Endothelial cell of umbilical vein (primary cell): ENCODE results near the gene MAPK9. TPM values are rescaled to one million over a fixed set of nuclear protein-coding genes. Genes with fewer than 3 reads are reported as not detected.

Experiments
- BruUV-seq: library from RNA; stranded (reverse); fragments of 400-500 nt; replicated peaks from 2 replicates; lab custom pipeline; 2021; lab: Mats Ljungman, UMichigan
- CTCF ChIA-PET: fragments of 300-600, 350-600 bp; sonication (Branson Sonifier 250); formaldehyde crosslinking; loops from one replicate; lab custom pipeline; 2021; ENCODE audit warnings: antibody characterized with exemption, inconsistent platforms; lab: Charles Lee
- POLR2A ChIA-PET: fragments of 300-600, 350-600 bp; sonication (Branson Sonifier 250); formaldehyde crosslinking; loops from one replicate; lab custom pipeline; 2021; ENCODE audit warnings: antibody characterized with exemption, inconsistent platforms; lab: Charles Lee
- DNase-seq: peaks from one replicate; pipeline ENCODE4 v3.0.0-alpha.2; 2011; ENCODE audit warnings: low read depth, low spot score
- FAIRE-seq: peaks from 2 replicates; lab custom pipeline; 2011; peaks lifted over from hg19 to GRCh38; lab: Jason Lieb, UNC
- H2AFZ ChIP-seq: 2 replicates; pipeline ENCODE4 v1.6.0; 2012; ENCODE audit warnings: low read depth, low read length, control low read depth, inconsistent platforms
- H3K27ac ChIP-seq: 2 replicates; pipeline ENCODE4 v1.5.1; 2011; ENCODE audit warnings: low read depth, mild to moderate bottlenecking, control low read depth, low read length, moderate library complexity; ENCODE audit not compliant: insufficient read depth
- H3K27me3 ChIP-seq, 2 experiments: 2 replicates each; pipeline versions ENCODE4 v1.6.0 to v1.6.1; 2011; ENCODE audit warnings: low read length in 2 of 2, mixed read lengths in 1 of 2; ENCODE audit not compliant: control insufficient read depth in 2 of 2, insufficient read depth in 2 of 2
- H3K36me3 ChIP-seq, 2 experiments: 2 replicates in 1 of 2; 3 replicates in 1 of 2; pipeline ENCODE4 v1.5.1; 2011; ENCODE audit warnings: low read length in 2 of 2, mild to moderate bottlenecking in 1 of 2, moderate library complexity in 1 of 2; ENCODE audit not compliant: control insufficient read depth in 2 of 2, insufficient read depth in 2 of 2; ENCODE audit errors: extremely low read depth in 1 of 2
- H3K4me1 ChIP-seq: 3 replicates; pipeline ENCODE4 v1.5.1; 2011; ENCODE audit warnings: mild to moderate bottlenecking, low read length; ENCODE audit not compliant: control insufficient read depth, insufficient read depth; ENCODE audit errors: extremely low read depth
- H3K4me2 ChIP-seq: 2 replicates; pipeline ENCODE4 v1.6.1; 2011; ENCODE audit warnings: low read length, control low read depth, mixed read lengths; ENCODE audit not compliant: insufficient read depth
- H3K4me3 ChIP-seq, 3 experiments: fragments of 200-600 bp in 1 of 3; sonication (generic), shearing (Covaris generic) in 1 of 3; replicated peaks in 1 of 3; 2 replicates each; pipeline ENCODE4 v1.5.1; 2011 to 2016; ENCODE audit warnings: control low read depth in 3 of 3, low read length in 3 of 3, mild to moderate bottlenecking in 2 of 3, inconsistent platforms in 1 of 3, low read depth in 1 of 3, moderate library complexity in 1 of 3; ENCODE audit not compliant: insufficient read depth in 1 of 3
- H3K79me2 ChIP-seq: 2 replicates; pipeline ENCODE4 v1.6.0; 2012; ENCODE audit warnings: low read length, inconsistent platforms; ENCODE audit not compliant: control insufficient read depth, insufficient read depth
- H3K9ac ChIP-seq: replicated peaks from 2 replicates; pipeline ENCODE3; 2011; ENCODE audit warnings: low read length, control low read depth; ENCODE audit not compliant: insufficient read depth; ENCODE audit errors: extremely low read depth
- H3K9me1 ChIP-seq: replicated peaks from 3 replicates; pipeline ENCODE4 v1.6.0; 2011; ENCODE audit warnings: mild to moderate bottlenecking, low read length; ENCODE audit not compliant: control insufficient read depth, insufficient read depth; ENCODE audit errors: extremely low read depth
- H3K9me3 ChIP-seq: replicated peaks from 2 replicates; pipeline ENCODE4 v1.5.1; 2012; ENCODE audit warnings: low read length, inconsistent platforms; ENCODE audit not compliant: control insufficient read depth, insufficient read depth
- H4K20me1 ChIP-seq: replicated peaks from 2 replicates; pipeline ENCODE3; 2011; ENCODE audit warnings: mild to moderate bottlenecking, low read length; ENCODE audit not compliant: control insufficient read depth, insufficient read depth; ENCODE audit errors: extremely low read depth
- EZH2 ChIP-seq: IDR thresholded peaks from 2 replicates; pipeline ENCODE4 v1.6.1; 2012; ENCODE audit warnings: borderline replicate concordance, low read depth, mild to moderate bottlenecking, moderate library complexity, low read length, inconsistent platforms; ENCODE audit not compliant: severe bottlenecking
- FOS ChIP-seq: IDR thresholded peaks from 2 replicates; pipeline ENCODE4 v1.6.1; 2011; ENCODE audit warnings: mild to moderate bottlenecking, low read length, moderate library complexity, borderline replicate concordance; ENCODE audit not compliant: insufficient read depth
- JUN ChIP-seq: IDR thresholded peaks from 2 replicates; pipeline ENCODE4 v1.6.1; 2011; ENCODE audit warnings: borderline replicate concordance, low read depth; ENCODE audit not compliant: insufficient read length, insufficient read depth
- MYC ChIP-seq: IDR thresholded peaks from one replicate; pipeline ENCODE4 v1.6.1; 2011; ENCODE audit warnings: mild to moderate bottlenecking, low read depth, low read length
- dilution Hi-C: fragments of 300-500 bp; cut with MboI; formaldehyde crosslinking; loops from one replicate; pipeline ENCODE4 v1.15.0; 2019; ENCODE audit warnings: low sequenced_read_pairs; ENCODE audit not compliant: extremely low pct_ligation_motif_present
- intact Hi-C: fragments of 100-400 bp; cut with micrococcal nuclease; formaldehyde crosslinking; loops from one replicate; pipeline ENCODE4 v1.10.0; 2022
- polyA plus RNA-seq, 4 experiments: library from polyadenylated mRNA; depleted of rRNA in 3 of 4; stranded (reverse) in 3 of 4; unstranded in 1 of 4; fragments of >200 nt; gene quantifications; 2 replicates each; pipeline versions ENCODE4 v1.2.1 to v1.2.3, GENCODE V29; 2011 to 2012; ENCODE audit warnings: missing spikeins in 1 of 4
- total RNA-seq: library from RNA; stranded (reverse); gene quantifications from 2 replicates; pipeline ENCODE4 v1.2.3, GENCODE V29; 2021
- TF ChIP-seq, protein P1 (sequence below): IDR thresholded peaks from 2 replicates; pipeline ENCODE4 v1.6.1; 2011; ENCODE audit not compliant: insufficient read depth, insufficient read length

The MAPK9 gene
- total and polyA plus RNA-seq, 2 donors (not counting 3 experiments of a cell fraction or from before 2014, with no cell fraction given), result 24.6 to 34.8 TPM

GRCh38 chr5:180287868-180288267 lies 4.0 kb downstream of the MAPK9 start:
- H3K79me2 ChIP-seq, result peaks cover 36% of the 10 kb centered on the region
- dilution Hi-C loops, result no loop called here

GRCh38 chr5:180287404-180287803 lies 4.5 kb downstream of the MAPK9 start:
- Histone ChIP-seq H3K4me2 (no peak overlapping the region), H4K20me1 (peaks cover 2% of the 10 kb centered on the region), H2AFZ (no peak overlapping the region), H3K9me3 (no peaks in the 10 kb centered on the region), H3K9me1 (no peaks in the 10 kb centered on the region), H3K9ac (no peak overlapping the region), H3K79me2 (peaks cover 36% of the 10 kb centered on the region), H3K4me3 (no peak overlapping the region), H3K4me1 (peaks cover 3% of the 10 kb centered on the region), H3K27ac (no peak overlapping the region), H3K27me3 (no peaks in the 10 kb centered on the region), H3K36me3 (peaks cover 0 to 5% of the 10 kb centered on the region in 2 experiments)
- DNase-seq, result no peak
- TF ChIP-seq JUN (no peak), MYC (no peak), FOS (no peak), EZH2 (no peak)
- TF ChIP-seq, protein P1, sequence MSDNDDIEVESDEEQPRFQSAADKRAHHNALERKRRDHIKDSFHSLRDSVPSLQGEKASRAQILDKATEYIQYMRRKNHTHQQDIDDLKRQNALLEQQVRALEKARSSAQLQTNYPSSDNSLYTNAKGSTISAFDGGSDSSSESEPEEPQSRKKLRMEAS, result no peak
- intact Hi-C loops (no loop called here), dilution Hi-C loops (no loop called here)
- ChIA-PET CTCF (no interaction called here), POLR2A (no interaction called here)
- no TSS peak for BruUV-seq
- FAIRE-seq, result no peak

More at GRCh38 chr5:180287868-180288267, 4.0 kb downstream of the MAPK9 start:
- Histone ChIP-seq H3K4me3 (no peak overlapping the region), H2AFZ (no peak overlapping the region), H3K9me3 (no peaks in the 10 kb centered on the region), H3K9ac (no peak overlapping the region), H3K4me2 (no peak overlapping the region), H3K27me3 (no peaks in the 10 kb centered on the region), H3K9me1 (no peaks in the 10 kb centered on the region), H3K4me1 (peaks cover 3% of the 10 kb centered on the region), H3K27ac (no peak overlapping the region), H3K36me3 (peaks cover 0 to 3% of the 10 kb centered on the region in 2 experiments), H4K20me1 (peaks cover 2% of the 10 kb centered on the region)
- intact Hi-C loops, result no loop called here
- no peak for DNase-seq
- TF ChIP-seq, protein P1, result no peak
- TF ChIP-seq JUN (no peak), MYC (no peak)
- no TSS peak for BruUV-seq
- POLR2A ChIA-PET, result no interaction called here
- CTCF ChIA-PET, result interaction anchor here (2.2 kb wide), 1 partner anchor 41 kb away, joined by 9 read pairs; no protein-coding TSS in a partner anchor
- FAIRE-seq, result no peak
